ENCODE results near the gene CIBAR2. TPM values are rescaled to one million over a fixed set of nuclear protein-coding genes. Genes with fewer than 3 reads are reported as not detected.

The CIBAR2 gene
- total and polyA plus RNA-seq, 9 of the 15 experiments (the other 6 are each of a cell fraction or from before 2014, with no cell fraction given): not detected

DNA sequence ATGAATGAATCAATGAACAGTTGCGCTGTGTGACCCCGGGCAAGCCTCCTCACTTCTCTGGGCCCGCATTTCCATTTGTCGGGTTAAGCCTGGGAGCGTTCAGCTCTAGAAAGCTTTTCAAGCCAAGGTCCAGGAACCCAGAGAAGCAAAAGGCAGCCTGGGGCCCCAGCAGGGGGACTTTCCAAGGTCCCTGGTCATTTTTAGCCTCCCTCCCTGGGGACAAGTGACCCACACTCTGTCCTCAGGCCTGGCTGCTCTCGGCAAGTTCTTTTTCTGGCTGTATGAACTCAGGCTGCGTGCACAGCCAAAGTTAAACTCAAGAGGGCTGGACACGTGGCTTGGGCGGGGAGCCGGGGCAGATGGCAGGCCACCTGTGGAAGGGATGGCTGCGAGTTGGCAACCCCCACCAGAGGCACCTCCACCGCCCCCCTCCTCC lies 41.4 kb upstream of the CIBAR2 start (continued):
- TF ChIP-seq, protein P1, sequence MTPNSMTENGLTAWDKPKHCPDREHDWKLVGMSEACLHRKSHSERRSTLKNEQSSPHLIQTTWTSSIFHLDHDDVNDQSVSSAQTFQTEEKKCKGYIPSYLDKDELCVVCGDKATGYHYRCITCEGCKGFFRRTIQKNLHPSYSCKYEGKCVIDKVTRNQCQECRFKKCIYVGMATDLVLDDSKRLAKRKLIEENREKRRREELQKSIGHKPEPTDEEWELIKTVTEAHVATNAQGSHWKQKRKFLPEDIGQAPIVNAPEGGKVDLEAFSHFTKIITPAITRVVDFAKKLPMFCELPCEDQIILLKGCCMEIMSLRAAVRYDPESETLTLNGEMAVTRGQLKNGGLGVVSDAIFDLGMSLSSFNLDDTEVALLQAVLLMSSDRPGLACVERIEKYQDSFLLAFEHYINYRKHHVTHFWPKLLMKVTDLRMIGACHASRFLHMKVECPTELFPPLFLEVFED (CRISPR knock-in tag; conservative IDR thresholded peaks at IDR 0.05): no peak
- TF ChIP-seq SRSF7 (optimal IDR thresholded peaks at IDR 0.05; ENCODE audit: low read depth, low read length) (no peak), ZFP36 (IDR thresholded peaks at IDR 0.05; ENCODE audit: low read depth, low read length, partially characterized antibody) (peak; percentile 70), NFE2L1 (tag; IDR thresholded peaks at IDR 0.05; ENCODE audit: borderline replicate concordance, low read depth) (no peak), RBM22 (IDR thresholded peaks at IDR 0.05; ENCODE audit: low read depth, low read length, poor library complexity, severe bottlenecking) (no peak), SAP30 (IDR thresholded peaks at IDR 0.05; ENCODE audit: borderline replicate concordance, insufficient read depth, low read depth, low read length, poor library complexity, severe bottlenecking) (no peak), PPARD (CRISPR knock-in tag; IDR thresholded peaks at IDR 0.05) (no peak), CXXC5 (CRISPR knock-in tag; IDR thresholded peaks at IDR 0.05) (no peak), ZBTB7A (IDR thresholded peaks at IDR 0.05; ENCODE audit: borderline replicate concordance, control insufficient read depth, low read depth, low read length) (no peak), STAT5B (CRISPR knock-in tag; IDR thresholded peaks at IDR 0.05) (no peak)
- TF ChIP-seq, protein P2, sequence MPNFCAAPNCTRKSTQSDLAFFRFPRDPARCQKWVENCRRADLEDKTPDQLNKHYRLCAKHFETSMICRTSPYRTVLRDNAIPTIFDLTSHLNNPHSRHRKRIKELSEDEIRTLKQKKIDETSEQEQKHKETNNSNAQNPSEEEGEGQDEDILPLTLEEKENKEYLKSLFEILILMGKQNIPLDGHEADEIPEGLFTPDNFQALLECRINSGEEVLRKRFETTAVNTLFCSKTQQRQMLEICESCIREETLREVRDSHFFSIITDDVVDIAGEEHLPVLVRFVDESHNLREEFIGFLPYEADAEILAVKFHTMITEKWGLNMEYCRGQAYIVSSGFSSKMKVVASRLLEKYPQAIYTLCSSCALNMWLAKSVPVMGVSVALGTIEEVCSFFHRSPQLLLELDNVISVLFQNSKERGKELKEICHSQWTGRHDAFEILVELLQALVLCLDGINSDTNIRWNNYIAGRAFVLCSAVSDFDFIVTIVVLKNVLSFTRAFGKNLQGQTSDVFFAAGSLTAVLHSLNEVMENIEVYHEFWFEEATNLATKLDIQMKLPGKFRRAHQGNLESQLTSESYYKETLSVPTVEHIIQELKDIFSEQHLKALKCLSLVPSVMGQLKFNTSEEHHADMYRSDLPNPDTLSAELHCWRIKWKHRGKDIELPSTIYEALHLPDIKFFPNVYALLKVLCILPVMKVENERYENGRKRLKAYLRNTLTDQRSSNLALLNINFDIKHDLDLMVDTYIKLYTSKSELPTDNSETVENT (CRISPR knock-in tag; IDR thresholded peaks at IDR 0.05): no peak
- TF ChIP-seq, protein P3, sequence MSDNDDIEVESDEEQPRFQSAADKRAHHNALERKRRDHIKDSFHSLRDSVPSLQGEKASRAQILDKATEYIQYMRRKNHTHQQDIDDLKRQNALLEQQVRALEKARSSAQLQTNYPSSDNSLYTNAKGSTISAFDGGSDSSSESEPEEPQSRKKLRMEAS (CRISPR knock-in tag; IDR thresholded peaks at IDR 0.05): peak; percentile 51
- TF ChIP-seq, protein P4, sequence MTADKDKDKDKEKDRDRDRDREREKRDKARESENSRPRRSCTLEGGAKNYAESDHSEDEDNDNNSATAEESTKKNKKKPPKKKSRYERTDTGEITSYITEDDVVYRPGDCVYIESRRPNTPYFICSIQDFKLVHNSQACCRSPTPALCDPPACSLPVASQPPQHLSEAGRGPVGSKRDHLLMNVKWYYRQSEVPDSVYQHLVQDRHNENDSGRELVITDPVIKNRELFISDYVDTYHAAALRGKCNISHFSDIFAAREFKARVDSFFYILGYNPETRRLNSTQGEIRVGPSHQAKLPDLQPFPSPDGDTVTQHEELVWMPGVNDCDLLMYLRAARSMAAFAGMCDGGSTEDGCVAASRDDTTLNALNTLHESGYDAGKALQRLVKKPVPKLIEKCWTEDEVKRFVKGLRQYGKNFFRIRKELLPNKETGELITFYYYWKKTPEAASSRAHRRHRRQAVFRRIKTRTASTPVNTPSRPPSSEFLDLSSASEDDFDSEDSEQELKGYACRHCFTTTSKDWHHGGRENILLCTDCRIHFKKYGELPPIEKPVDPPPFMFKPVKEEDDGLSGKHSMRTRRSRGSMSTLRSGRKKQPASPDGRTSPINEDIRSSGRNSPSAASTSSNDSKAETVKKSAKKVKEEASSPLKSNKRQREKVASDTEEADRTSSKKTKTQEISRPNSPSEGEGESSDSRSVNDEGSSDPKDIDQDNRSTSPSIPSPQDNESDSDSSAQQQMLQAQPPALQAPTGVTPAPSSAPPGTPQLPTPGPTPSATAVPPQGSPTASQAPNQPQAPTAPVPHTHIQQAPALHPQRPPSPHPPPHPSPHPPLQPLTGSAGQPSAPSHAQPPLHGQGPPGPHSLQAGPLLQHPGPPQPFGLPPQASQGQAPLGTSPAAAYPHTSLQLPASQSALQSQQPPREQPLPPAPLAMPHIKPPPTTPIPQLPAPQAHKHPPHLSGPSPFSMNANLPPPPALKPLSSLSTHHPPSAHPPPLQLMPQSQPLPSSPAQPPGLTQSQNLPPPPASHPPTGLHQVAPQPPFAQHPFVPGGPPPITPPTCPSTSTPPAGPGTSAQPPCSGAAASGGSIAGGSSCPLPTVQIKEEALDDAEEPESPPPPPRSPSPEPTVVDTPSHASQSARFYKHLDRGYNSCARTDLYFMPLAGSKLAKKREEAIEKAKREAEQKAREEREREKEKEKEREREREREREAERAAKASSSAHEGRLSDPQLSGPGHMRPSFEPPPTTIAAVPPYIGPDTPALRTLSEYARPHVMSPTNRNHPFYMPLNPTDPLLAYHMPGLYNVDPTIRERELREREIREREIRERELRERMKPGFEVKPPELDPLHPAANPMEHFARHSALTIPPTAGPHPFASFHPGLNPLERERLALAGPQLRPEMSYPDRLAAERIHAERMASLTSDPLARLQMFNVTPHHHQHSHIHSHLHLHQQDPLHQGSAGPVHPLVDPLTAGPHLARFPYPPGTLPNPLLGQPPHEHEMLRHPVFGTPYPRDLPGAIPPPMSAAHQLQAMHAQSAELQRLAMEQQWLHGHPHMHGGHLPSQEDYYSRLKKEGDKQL (CRISPR knock-in tag; IDR thresholded peaks at IDR 0.05; ENCODE audit: borderline replicate concordance): no peak

Data from K562 (cell line).